Measurements from ENCODE around the gene WDR19.
"Not testable (repeated sequence)": the region's sequence is repeated elsewhere in the genome, so short reads cannot be mapped to it uniquely, and the experiment has no call there.

Gene WDR19

GRCh38 chr4:39181905-39182638, at the start of gene WDR19:
Gene WDR19 (plus strand): TSS chr4:39182529. CDS start chr4:39182558, 29 bp downstream.
- DNase-seq (ENCODE audit: insufficient read length, low spot score) (peak; percentile 69), FAIRE-seq (peak; percentile 91)
- TF ChIP-seq CTCF (IDR thresholded peaks at IDR 0.05; ENCODE audit: insufficient read depth, missing control alignments) = peak; percentile 58

- no peak for TF ChIP-seq CTCF (IDR thresholded peaks at IDR 0.05; ENCODE audit: insufficient read depth, missing control alignments)
- DNase-seq (ENCODE audit: insufficient read length, low spot score) (no peak), FAIRE-seq (no peak)
Measured at GRCh38 chr4:39133623-39134022, 48.7 kb upstream of the WDR19 start.

GRCh38 chr4:39134683-39135306, 47.5 kb upstream of the WDR19 start:
- TF ChIP-seq CTCF (IDR thresholded peaks at IDR 0.05; ENCODE audit: insufficient read depth, missing control alignments) = no peak
- DNase-seq (ENCODE audit: insufficient read length, low spot score) (no peak), FAIRE-seq (no peak)

GRCh38 chr4:39138227-39138626, 44.1 kb upstream of the WDR19 start:
- not testable (repeated sequence) for DNase-seq (ENCODE audit: insufficient read length, low spot score); FAIRE-seq

- no peak for TF ChIP-seq CTCF (IDR thresholded peaks at IDR 0.05; ENCODE audit: insufficient read depth, missing control alignments)
- DNase-seq (ENCODE audit: insufficient read length, low spot score) (no peak), FAIRE-seq (peak; percentile 68)
Measured at GRCh38 chr4:39146211-39146610, 36.1 kb upstream of the WDR19 start.

GRCh38 chr4:39154009-39154408, 28.3 kb upstream of the WDR19 start:
- FAIRE-seq (no peak), DNase-seq (ENCODE audit: insufficient read length, low spot score) (no peak)
- TF ChIP-seq CTCF (IDR thresholded peaks at IDR 0.05; ENCODE audit: insufficient read depth, missing control alignments) = no peak

GRCh38 chr4:39157520-39157919, 24.8 kb upstream of the WDR19 start:
- no peak for DNase-seq (ENCODE audit: insufficient read length, low spot score)
- TF ChIP-seq CTCF (IDR thresholded peaks at IDR 0.05; ENCODE audit: insufficient read depth, missing control alignments) = no peak
- no peak for FAIRE-seq

Data from D721Med (cell line).